Fibroblast of lung (primary cell): ENCODE results near the gene INPPL1.

Experiments
- EZH2 ChIP-seq: IDR thresholded peaks from 2 replicates; pipeline ENCODE4 v1.5.1; 2012; ENCODE audit warnings: low read length, control low read depth, mild to moderate bottlenecking; ENCODE audit errors: missing control alignments
- TF ChIP-seq, protein P1 (sequence below), 2 donors: IDR thresholded peaks in 1 of 2; conservative IDR thresholded peaks in 1 of 2; 1 replicate in 1 of 2; 2 replicates in 1 of 2; pipeline ENCODE4 v1.5.1; 2011 to 2012; ENCODE audit warnings: low read length in 2 of 2, control low read depth in 1 of 2, inconsistent platforms in 1 of 2, low read depth in 1 of 2, mild to moderate bottlenecking in 1 of 2

GRCh38 chr11:72226701-72227100 is 2.1 kb downstream of the INPPL1 start:
- TF ChIP-seq, protein P1, sequence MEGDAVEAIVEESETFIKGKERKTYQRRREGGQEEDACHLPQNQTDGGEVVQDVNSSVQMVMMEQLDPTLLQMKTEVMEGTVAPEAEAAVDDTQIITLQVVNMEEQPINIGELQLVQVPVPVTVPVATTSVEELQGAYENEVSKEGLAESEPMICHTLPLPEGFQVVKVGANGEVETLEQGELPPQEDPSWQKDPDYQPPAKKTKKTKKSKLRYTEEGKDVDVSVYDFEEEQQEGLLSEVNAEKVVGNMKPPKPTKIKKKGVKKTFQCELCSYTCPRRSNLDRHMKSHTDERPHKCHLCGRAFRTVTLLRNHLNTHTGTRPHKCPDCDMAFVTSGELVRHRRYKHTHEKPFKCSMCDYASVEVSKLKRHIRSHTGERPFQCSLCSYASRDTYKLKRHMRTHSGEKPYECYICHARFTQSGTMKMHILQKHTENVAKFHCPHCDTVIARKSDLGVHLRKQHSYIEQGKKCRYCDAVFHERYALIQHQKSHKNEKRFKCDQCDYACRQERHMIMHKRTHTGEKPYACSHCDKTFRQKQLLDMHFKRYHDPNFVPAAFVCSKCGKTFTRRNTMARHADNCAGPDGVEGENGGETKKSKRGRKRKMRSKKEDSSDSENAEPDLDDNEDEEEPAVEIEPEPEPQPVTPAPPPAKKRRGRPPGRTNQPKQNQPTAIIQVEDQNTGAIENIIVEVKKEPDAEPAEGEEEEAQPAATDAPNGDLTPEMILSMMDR (conservative IDR thresholded peaks at IDR 0.05 in 1 of 2, IDR thresholded peaks at IDR 0.05 in 1 of 2; ENCODE audit: low read depth in 1 of 2, low read length in 2 of 2), result no peak
- TF ChIP-seq EZH2, result no peak
